Stimulated activated CD8-positive, alpha-beta memory T cell treated with anti-CD3 and anti-CD28 coated beads, Interleukin-15, amount 100 ng/mL, for 4 hours (primary cell): ENCODE measurements around the gene SMNDC1.
"Not testable (repeated sequence)": the region's sequence is repeated elsewhere in the genome, so short reads cannot be mapped to it uniquely, and the experiment has no call there.

ENCODE experiments used
- DNase-seq, 2 donors: peaks; one replicate each; pipeline ENCODE4 v3.0.0-alpha.2; 2020; ENCODE audit warnings: low read depth in 2 of 2

The SMNDC1 gene

DNA sequence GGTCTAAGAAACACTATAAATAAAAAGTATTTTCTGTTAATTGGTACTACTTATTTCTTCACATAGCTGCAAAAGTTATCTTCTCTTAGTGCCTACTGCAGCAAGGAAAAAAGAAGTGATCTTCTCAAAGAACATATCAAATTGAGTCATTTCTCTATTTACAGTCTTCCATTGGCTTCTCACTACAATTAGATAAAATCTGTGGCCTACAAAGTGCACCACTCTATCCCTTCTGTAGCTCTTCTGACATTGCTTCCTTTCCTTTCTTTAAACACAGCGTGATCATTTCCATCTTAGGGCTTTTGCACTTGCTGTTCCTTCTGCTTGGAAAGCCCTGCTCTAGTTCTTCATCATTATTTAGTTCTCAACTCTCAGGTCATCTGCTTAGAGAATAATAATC is 52.6 kb downstream of the SMNDC1 start:
- no peak for DNase-seq

DNA sequence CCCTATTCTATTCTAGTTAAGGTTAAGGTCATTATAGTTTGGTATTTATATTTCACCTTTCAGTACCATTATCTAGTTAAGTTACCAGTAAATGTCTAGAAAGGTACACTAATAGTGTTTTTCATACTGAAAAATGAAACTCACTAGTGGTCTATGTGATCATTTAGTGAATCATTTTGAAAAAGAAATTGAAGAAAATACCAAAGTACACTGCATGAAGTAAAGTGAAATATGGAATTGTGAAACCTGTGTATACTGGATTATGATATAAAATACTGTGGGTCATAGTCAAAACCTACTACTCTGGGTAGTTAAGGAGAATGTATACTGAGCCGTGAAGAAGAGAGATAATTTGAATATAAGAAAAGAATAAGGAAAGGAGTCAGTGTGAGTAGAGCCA is 53.3 kb downstream of the SMNDC1 start:
- not testable (repeated sequence) for DNase-seq

- not testable (repeated sequence) for DNase-seq
Observed at GRCh38 chr10:110249489-110249888, 55.2 kb downstream of the SMNDC1 start.

- DNase-seq, result not testable (repeated sequence)
Observed at GRCh38 chr10:110247833-110248232, 56.9 kb downstream of the SMNDC1 start.

DNA sequence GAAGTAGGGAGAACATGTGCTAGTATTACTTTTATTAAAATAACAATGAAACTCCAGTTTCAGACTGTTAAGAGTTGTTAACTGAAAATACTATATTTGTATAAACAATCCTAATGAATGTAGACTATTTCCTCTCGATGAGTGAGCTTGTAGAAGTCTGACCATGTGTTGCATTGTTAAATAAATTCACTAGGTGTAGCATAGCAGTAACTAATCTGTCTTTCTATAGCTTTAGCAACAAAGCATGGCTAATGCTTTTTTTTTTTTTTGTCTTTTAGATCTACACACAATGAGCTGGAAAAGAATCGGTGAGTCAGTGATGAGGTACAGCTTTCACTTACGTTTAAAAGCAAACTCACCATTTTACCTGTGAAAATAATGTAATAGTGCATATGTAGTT is 60.2 kb downstream of the SMNDC1 start:
- no peak for DNase-seq

DNA sequence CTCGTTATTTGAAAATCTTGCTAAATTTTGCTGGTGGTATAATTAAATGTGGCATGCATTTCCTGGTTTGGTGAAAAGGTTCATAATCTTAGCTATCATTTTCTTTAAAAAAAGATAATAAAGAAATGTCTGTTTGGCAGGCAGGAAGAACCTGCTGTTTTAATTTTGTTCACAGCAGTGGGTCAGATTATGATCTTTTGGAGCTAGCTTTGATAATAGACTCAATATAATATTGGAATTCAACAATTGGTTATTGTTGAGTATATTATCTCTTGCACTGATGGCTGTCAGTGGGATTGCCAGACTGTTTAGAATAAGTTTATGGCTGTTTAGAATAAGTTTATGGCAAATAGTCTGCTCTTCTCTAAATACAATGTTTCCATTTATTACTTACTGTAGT is 62.2 kb downstream of the SMNDC1 start:
- DNase-seq, result no peak

DNA sequence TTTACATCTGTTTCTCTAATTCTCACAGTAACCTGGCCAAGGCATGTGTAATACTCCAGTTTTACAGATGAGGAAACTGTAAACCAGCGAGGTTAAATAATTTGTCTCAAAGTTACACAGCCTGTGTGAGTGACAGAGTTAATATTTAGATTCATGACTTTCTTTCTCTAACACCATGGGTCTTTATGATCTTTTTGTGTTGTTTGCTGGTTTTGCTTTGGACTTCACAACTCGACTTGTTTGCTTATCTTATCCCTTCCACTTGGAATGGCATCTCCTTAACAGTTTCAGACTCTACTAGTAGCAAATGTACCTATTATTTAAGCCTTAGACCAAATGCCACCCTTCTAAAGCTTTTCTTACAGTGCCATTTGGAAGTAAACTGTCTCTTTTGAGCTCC is 62.9 kb downstream of the SMNDC1 start:
- DNase-seq, result no peak

- DNase-seq, result no peak
Observed at GRCh38 chr10:110241407-110241806, 63.3 kb downstream of the SMNDC1 start.
